ENCODE measurements around the gene RBM10. TPM values are rescaled to one million over a fixed set of nuclear protein-coding genes. Genes with fewer than 3 reads are reported as not detected.
A peak's percentile ranks its signal among the peaks of the same experiment; 100 is the strongest.

RBM10 gene
- total RNA-seq, 4 donors from 2014 or later: 27.3 to 46.2 (median 33.7) TPM

- Histone ChIP-seq H3K27me3 (no peaks in the 10 kb centered on the region), H3K36me3 (peaks cover 0 to 42% (median under 1%) of the 10 kb centered on the region in 3 donors), H3K27ac (peak overlapping the region; percentile 68 to 98 (median 78)), H3K4me1 (peaks cover 0 to 33% (median 9%) of the 10 kb centered on the region in 4 donors), H3K9me3 (no peaks in the 10 kb centered on the region), H3K4me3 (peak overlapping the region in 3 of 4 donors; percentile 26 to 92 (median 36))
- TF ChIP-seq POLR2A (IDR thresholded peaks at IDR 0.05): peak in 1 of 2 donors; percentile 8
- peak; percentile 49 to 63 for TF ChIP-seq EP300 (IDR thresholded peaks at IDR 0.05)
- TF ChIP-seq CTCF (IDR thresholded peaks at IDR 0.05): no peak
- WGBS, 2 donors: 5 to 25% methylated on average over 21 to 22 of the region's 22 CpGs
- DNase-seq (ENCODE audit: low spot score in 2 of 2): no peak
Measured at GRCh38 chrX:47217121-47217851, 72.3 kb downstream of the RBM10 start.

DNA sequence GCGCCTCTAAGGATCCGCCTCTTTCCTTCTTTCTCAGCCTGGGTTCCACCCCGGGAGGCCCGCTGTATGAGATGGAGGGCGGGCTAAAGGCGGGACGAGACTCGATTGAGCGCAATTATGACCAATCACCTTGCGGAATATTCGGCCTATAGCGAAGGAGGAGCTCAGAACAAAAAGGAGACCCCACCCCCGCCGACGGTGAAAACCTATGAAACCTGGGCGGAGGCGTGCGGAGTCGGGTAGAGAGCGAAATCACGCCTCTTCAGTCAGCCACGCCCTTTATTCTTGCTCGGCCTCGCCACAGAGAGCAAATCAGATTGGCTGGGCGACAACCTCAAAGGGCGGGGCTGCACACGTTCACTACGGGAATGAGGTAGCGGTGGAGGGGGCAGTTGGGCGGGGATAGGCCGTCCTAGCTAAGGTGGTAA, 72.8 kb downstream of the RBM10 start:
- TF ChIP-seq POLR2A (IDR thresholded peaks at IDR 0.05) (peak in 1 of 2 donors; percentile 49), EP300 (IDR thresholded peaks at IDR 0.05) (no peak), CTCF (IDR thresholded peaks at IDR 0.05) (no peak)
- peak overlapping the region; percentile 95 to 98 (median 97) for H3K27ac ChIP-seq
- DNase-seq (ENCODE audit: low spot score in 2 of 2): peak; percentile 93 to 94
- peak overlapping the region; percentile 52 to 93 (median 82) for H3K4me3 ChIP-seq
- peaks cover 0 to 33% (median 9%) of the 10 kb centered on the region in 4 donors for H3K4me1 ChIP-seq
- WGBS, 2 donors: 0 to 5% methylated on average over 1 to 31 of the region's 31 CpGs
- H3K9me3 ChIP-seq: no peaks in the 10 kb centered on the region
- no peaks in the 10 kb centered on the region for H3K27me3 ChIP-seq
- peaks cover 0 to 39% (median 0%) of the 10 kb centered on the region in 3 donors for H3K36me3 ChIP-seq

DNA sequence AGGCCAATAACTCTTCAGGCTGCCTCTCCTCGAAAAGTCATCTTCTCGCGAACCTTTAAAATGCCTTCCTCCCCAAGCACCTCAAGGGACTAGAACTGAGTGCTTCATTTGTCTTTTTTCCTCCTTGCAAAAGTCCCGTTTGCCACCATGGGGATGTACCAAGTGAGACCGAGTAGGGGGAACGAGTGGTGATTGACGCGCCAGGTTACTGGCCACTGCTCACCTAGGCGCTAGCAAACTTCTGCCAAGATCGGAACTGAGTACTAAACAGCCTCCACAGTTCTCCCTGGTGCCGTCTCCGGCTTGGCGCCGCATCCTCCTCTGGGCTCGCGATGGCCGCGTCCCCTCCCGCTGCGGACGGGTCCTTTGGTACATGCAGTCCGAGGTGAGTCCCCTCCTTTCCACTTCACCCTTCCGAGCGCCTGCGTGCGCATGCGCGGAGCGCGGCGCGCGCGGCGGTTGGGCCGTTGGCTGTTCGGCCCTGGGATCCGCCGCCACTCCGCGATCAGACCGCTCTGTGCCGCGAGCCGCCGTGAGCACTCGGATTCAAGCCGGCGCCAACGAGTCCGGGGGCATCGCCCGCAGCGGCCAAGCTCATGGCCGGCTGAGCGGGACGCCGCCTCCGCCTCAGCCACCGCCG, 73.4 kb downstream of the RBM10 start, which contains the start of gene CDK16:
Gene CDK16 (plus strand): TSS at position 402 of the 640 bp plus-strand sequence. CDS start 4,877 bp downstream, outside the sequence.
- Histone ChIP-seq H3K4me3 (peak within 1 kb of the TSS; percentile 52 to 93 (median 82)), H3K27me3 (no peaks in the 10 kb centered on the region), H3K9me3 (no peaks in the 10 kb centered on the region), H3K36me3 (peaks cover 0 to 39% (median 0%) of the 10 kb centered on the region in 3 donors), H3K27ac (peak within 1 kb of the TSS; percentile 95 to 98 (median 97)), H3K4me1 (peaks cover 0 to 33% (median 9%) of the 10 kb centered on the region in 4 donors)
- peak; percentile 42 to 45 for DNase-seq (ENCODE audit: low spot score in 2 of 2)
- TF ChIP-seq CTCF (IDR thresholded peaks at IDR 0.05) (peak in 2 of 5 experiments; percentile 36 to 38), POLR2A (IDR thresholded peaks at IDR 0.05) (peak; percentile 78 to 91), EP300 (IDR thresholded peaks at IDR 0.05) (peak; percentile 42 to 92)
- 0 to 1% methylated on average over 5 to 52 of the region's 61 CpGs for WGBS, 2 donors

GRCh38 chrX:47218920-47219815, 74.1 kb downstream of the RBM10 start:
- peak overlapping the region; percentile 95 to 98 (median 97) for H3K27ac ChIP-seq
- peaks cover 0 to 39% (median 0%) of the 10 kb centered on the region in 3 donors for H3K36me3 ChIP-seq
- WGBS, 2 donors: 3 to 18% methylated on average over 24 to 55 of the region's 60 CpGs
- peaks cover 0 to 33% (median 9%) of the 10 kb centered on the region in 4 donors for H3K4me1 ChIP-seq
- DNase-seq (ENCODE audit: low spot score in 2 of 2): no peak
- peak overlapping the region; percentile 52 to 93 (median 82) for H3K4me3 ChIP-seq
- H3K9me3 ChIP-seq: no peaks in the 10 kb centered on the region
- TF ChIP-seq POLR2A (IDR thresholded peaks at IDR 0.05) (no peak), EP300 (IDR thresholded peaks at IDR 0.05) (no peak), CTCF (IDR thresholded peaks at IDR 0.05) (no peak)
- no peaks in the 10 kb centered on the region for H3K27me3 ChIP-seq
